A549 (cell line): ENCODE data around the gene CUL1. TPM values are rescaled to one million over a fixed set of nuclear protein-coding genes. Genes with fewer than 3 reads are reported as not detected.
"Not testable (repeated sequence)": the region's sequence is repeated elsewhere in the genome, so short reads cannot be mapped to it uniquely, and the experiment has no call there.

Source experiments
- ATAC-seq, 2 experiments: fragments of 200-7000 bp in 1 of 2; fragments of >200 bp in 1 of 2; cut with Nextera tagmentation in 1 of 2; cut with Tn5 transposase in 1 of 2; 3 replicates each; pipeline versions ENCODE4 v1.8.0 to v1.9.1; 2018 to 2020; ENCODE audit warnings: mild to moderate bottlenecking in 1 of 2, moderate library complexity in 1 of 2
- CTCF ChIA-PET: fragments of 300-600 bp; sonication (Branson Sonifier 250); formaldehyde crosslinking; extraction: SDS; loops from one replicate; lab custom pipeline; 2021; ENCODE audit warnings: antibody characterized with exemption, inconsistent platforms; lab: Yijun Ruan, JAX
- POLR2A ChIA-PET: fragments of 350-600 bp; formaldehyde crosslinking; extraction: SDS; loops from one replicate; lab custom pipeline; 2021; ENCODE audit warnings: antibody characterized with exemption, inconsistent platforms; lab: Yijun Ruan, JAX
- DNase-seq, 2 experiments: peaks; one replicate each; pipeline versions ENCODE4 v3.0.0 to v3.0.0-alpha.2; 2011 to 2016; ENCODE audit warnings: low read depth in 1 of 2, low spot score in 1 of 2
- FAIRE-seq: peaks from 2 replicates; lab custom pipeline; 2011; peaks lifted over from hg19 to GRCh38; lab: Jason Lieb, UNC
- H3K27ac ChIP-seq, 2 experiments: fragments of >200 bp; sonication (Bioruptor Twin); formaldehyde crosslinking; 3 replicates each; pipeline ENCODE4 v1.5.1; 2016 to 2017
- H3K4me1 ChIP-seq: fragments of >200 bp; sonication (Bioruptor Twin); formaldehyde crosslinking; 3 replicates; pipeline ENCODE4 v1.6.1; 2016
- H3K4me2 ChIP-seq: fragments of >200 bp; sonication (Bioruptor Twin); formaldehyde crosslinking; 3 replicates; pipeline ENCODE4 v1.6.1; 2016
- H3K4me3 ChIP-seq: fragments of >200 bp; sonication (Bioruptor Twin); formaldehyde crosslinking; 3 replicates; pipeline ENCODE4 v1.5.1; 2016
- H3K9me3 ChIP-seq: fragments of >200 bp; sonication (Bioruptor Twin); formaldehyde crosslinking; 3 replicates; pipeline ENCODE4 v1.6.1; 2016
- ATOH8 ChIP-seq: fragments of 250-450 bp; sonication (Bioruptor Pico); IDR thresholded peaks from 2 replicates; pipeline ENCODE4 v1.5.0; 2020; ENCODE audit warnings: low read depth, mild to moderate bottlenecking, moderate library complexity
- BCL3 ChIP-seq: fragments of >200 bp; sonication (Bioruptor Twin); formaldehyde crosslinking; IDR thresholded peaks from 3 replicates; pipeline ENCODE4 v1.6.1; 2016
- CBX2 ChIP-seq: fragments of 200-600 bp; sonication (generic); IDR thresholded peaks from 2 replicates; pipeline ENCODE4 v1.6.1; 2016; ENCODE audit warnings: low read depth, mild to moderate bottlenecking, borderline replicate concordance
- CBX8 ChIP-seq: fragments of 200-600 bp; sonication (generic); IDR thresholded peaks from 2 replicates; pipeline ENCODE4 v1.6.1; 2016
- CHD2 ChIP-seq: fragments of 150-350 bp; IDR thresholded peaks from 2 replicates; pipeline ENCODE4 v1.6.1; 2014; ENCODE audit warnings: low read length; ENCODE audit not compliant: partially characterized antibody
- EHF ChIP-seq: fragments of 250-450 bp; sonication (Bioruptor Pico); IDR thresholded peaks from 2 replicates; pipeline ENCODE4 v1.5.0; 2020; ENCODE audit warnings: mild to moderate bottlenecking
- EHMT2 ChIP-seq: fragments of 200-600 bp; sonication (generic); IDR thresholded peaks from 2 replicates; pipeline ENCODE4 v1.6.1; 2016; ENCODE audit warnings: antibody characterized with exemption, low read depth, mild to moderate bottlenecking, moderate library complexity
- FOSB ChIP-seq: fragments of 250-450 bp; sonication (Bioruptor Pico); IDR thresholded peaks from 2 replicates; pipeline ENCODE4 v1.5.0; 2020; ENCODE audit warnings: mild to moderate bottlenecking, moderate library complexity
- FOXS1 ChIP-seq: fragments of 250-450 bp; sonication (Bioruptor Pico); IDR thresholded peaks from 2 replicates; pipeline ENCODE4 v1.5.0; 2020; ENCODE audit warnings: mild to moderate bottlenecking, moderate library complexity
- GATA3 ChIP-seq: IDR thresholded peaks from 2 replicates; pipeline ENCODE4 v1.6.1; 2012; ENCODE audit warnings: borderline replicate concordance
- HES2 ChIP-seq: fragments of >200 bp; sonication (Bioruptor Twin); formaldehyde crosslinking; IDR thresholded peaks from 2 replicates; pipeline ENCODE4 v1.6.1; 2016
- HEYL ChIP-seq: fragments of 250-450 bp; sonication (Bioruptor Pico); IDR thresholded peaks from 2 replicates; pipeline ENCODE4 v1.8.0; 2021; ENCODE audit warnings: mild to moderate bottlenecking, moderate library complexity
- JUN ChIP-seq, 2 experiments: fragments of >200 bp; sonication (Bioruptor Twin); formaldehyde crosslinking; IDR thresholded peaks; 2 replicates in 1 of 2; 3 replicates in 1 of 2; pipeline ENCODE4 v1.6.1; 2016 to 2017
- MYC ChIP-seq: IDR thresholded peaks from 2 replicates; pipeline ENCODE4 v1.6.1; 2012; ENCODE audit warnings: mild to moderate bottlenecking, inconsistent platforms, low read length, improper control_type of control experiment, borderline replicate concordance
- NFE2L2 ChIP-seq: fragments of 150-350 bp; conservative IDR thresholded peaks from 2 replicates; pipeline ENCODE4 v1.6.1; 2014; ENCODE audit warnings: low read length
- NPAS2 ChIP-seq: fragments of 250-450 bp; sonication (Bioruptor Pico); IDR thresholded peaks from 2 replicates; pipeline ENCODE4 v1.8.0; 2022; ENCODE audit warnings: mild to moderate bottlenecking, moderate library complexity, borderline replicate concordance
- NR3C1 ChIP-seq: fragments of >200 bp; sonication (Bioruptor Twin); formaldehyde crosslinking; IDR thresholded peaks from 3 replicates; pipeline ENCODE4 v1.6.1; 2017
- PBX3 ChIP-seq: IDR thresholded peaks from 2 replicates; pipeline ENCODE4 v1.6.1; 2012
- POLR2A ChIP-seq: IDR thresholded peaks from 2 replicates; pipeline ENCODE4 v1.6.1; 2012; ENCODE audit warnings: mild to moderate bottlenecking, low read length
- RAD21 ChIP-seq, 2 experiments: fragments of >200 bp in 1 of 2; sonication (Bioruptor Twin) in 1 of 2; formaldehyde crosslinking in 1 of 2; IDR thresholded peaks in 1 of 2; conservative IDR thresholded peaks in 1 of 2; 2 replicates in 1 of 2; 3 replicates in 1 of 2; pipeline ENCODE4 v1.6.1; 2012 to 2018; ENCODE audit warnings: inconsistent platforms in 1 of 2
- REST ChIP-seq: fragments of 200-600 bp; sonication (generic); IDR thresholded peaks from 2 replicates; pipeline ENCODE4 v1.6.1; 2016; ENCODE audit warnings: antibody characterized with exemption, mild to moderate bottlenecking, moderate library complexity
- RFX5 ChIP-seq: fragments of 450-650 bp; IDR thresholded peaks from 2 replicates; pipeline ENCODE4 v1.7.1; 2014; ENCODE audit warnings: antibody characterized with exemption, mild to moderate bottlenecking, moderate library complexity
- SMC3 ChIP-seq: fragments of >200 bp; sonication (Bioruptor Twin); formaldehyde crosslinking; IDR thresholded peaks from 3 replicates; pipeline ENCODE4 v1.6.1; 2018; ENCODE audit warnings: inconsistent platforms
- SREBF2 ChIP-seq: fragments of 450-650 bp; IDR thresholded peaks from 2 replicates; pipeline ENCODE4 v1.6.1; 2014; ENCODE audit warnings: mild to moderate bottlenecking, moderate library complexity
- WGBS: methylation state at CpG from one replicate; pipeline ENCODE4 v1.1.6; 2017; ENCODE audit errors: missing lambda C conversion rate; 5-methylcytosine and 5-hydroxymethylcytosine counted together
- polyA plus RNA-seq, 4 experiments: library from polyadenylated mRNA; depleted of rRNA in 3 of 4; stranded (reverse); fragments of >200 nt; fragmentation: RNase III in 1 of 4; extraction: RNeasy Plus Mini Kit Qiagen cat#74134 plus additional on column Dnase treatment in 1 of 4; gene quantifications; 2 replicates in 3 of 4; 3 replicates in 1 of 4; pipeline ENCODE4 v1.2.3, GENCODE V29; 2011 to 2017

The CUL1 gene
- polyA plus RNA-seq, 2 of the 4 experiments (the other 2 are of a cell fraction), result 57.9 to 70.6 TPM

GRCh38 chr7:148701414-148701813 lies 2.7 kb downstream of the CUL1 start (continued):
- TF ChIP-seq REST (no peak), EHF (CRISPR knock-in tag) (no peak), PBX3 (no peak), RAD21 (conservative IDR thresholded peaks at IDR 0.05 in 1 of 2, IDR thresholded peaks at IDR 0.05 in 1 of 2) (no peak), NPAS2 (CRISPR knock-in tag) (no peak), SREBF2 (no peak), FOSB (CRISPR knock-in tag) (no peak), FOXS1 (CRISPR knock-in tag) (no peak), GATA3 (no peak), CBX2 (no peak)

GRCh38 chr7:148702876-148703670 lies 4.4 kb downstream of the CUL1 start:
- FAIRE-seq, result no peak
- no peak for DNase-seq
- no peak overlapping the region for H3K27ac ChIP-seq
- H3K4me3 ChIP-seq, result no peak overlapping the region
- no peak for TF ChIP-seq MYC
- 84% methylated on average over 11 of the region's 11 CpGs for WGBS
- peaks cover 54% of the 10 kb centered on the region for H3K4me1 ChIP-seq
- no peaks in the 10 kb centered on the region for H3K9me3 ChIP-seq
- CTCF ChIA-PET, result interaction anchor here (0.7 to 1.7 kb wide), 4 partner anchors 8 to 127 kb away, joined by 3 to 5 read pairs (median 4); no protein-coding TSS in a partner anchor
- POLR2A ChIA-PET, result no interaction called here
- no peak for ATAC-seq
- peak overlapping the region; percentile 24; the same call in 2 of the 3 replicates for H3K4me2 ChIP-seq

GRCh38 chr7:148703671-148703962 lies 4.9 kb downstream of the CUL1 start:
- H3K27ac ChIP-seq, H3K4me3 ChIP-seq, ATAC-seq, POLR2A ChIA-PET, FAIRE-seq, DNase-seq, H3K9me3 ChIP-seq: not testable (repeated sequence)
- Histone ChIP-seq H3K4me2 (peak overlapping the region; percentile 24; the same call in 1 of the 3 replicates), H3K4me1 (peaks cover 54% of the 10 kb centered on the region)
- CTCF ChIA-PET, result interaction anchor here (0.7 to 1.7 kb wide), 3 partner anchors 18 to 128 kb away, joined by 4 to 5 read pairs (median 4); no protein-coding TSS in a partner anchor
- WGBS, result 89% methylated on average over 8 of the region's 8 CpGs

GRCh38 chr7:148704189-148704588 lies 5.5 kb downstream of the CUL1 start:
- H3K4me1 ChIP-seq, result peaks cover 54% of the 10 kb centered on the region
- ChIA-PET POLR2A (interaction anchor here (0.6 kb wide), 1 partner anchor 179 kb away, joined by 4 read pairs; no protein-coding TSS in a partner anchor), CTCF (interaction anchor here (1.0 to 1.6 kb wide), 2 partner anchors 17 to 260 kb away, joined by 3 to 5 read pairs; no protein-coding TSS in a partner anchor)
- WGBS, result 65% methylated on average over 3 of the region's 3 CpGs
- no peak for ATAC-seq
- TF ChIP-seq CBX8 (no peak), POLR2A (no peak), HEYL (CRISPR knock-in tag) (no peak), JUN (IDR thresholded peaks at IDR 0.05) (no peak), NFE2L2 (no peak), BCL3 (no peak), EHMT2 (no peak), SMC3 (no peak), HES2 (no peak), RFX5 (no peak), NR3C1 (no peak), SREBF2 (no peak), FOSB (CRISPR knock-in tag) (no peak), ATOH8 (CRISPR knock-in tag) (no peak), CHD2 (no peak)
- DNase-seq, result no peak
- no peak overlapping the region for H3K27ac ChIP-seq
- no peak overlapping the region for H3K4me3 ChIP-seq
- no peak for FAIRE-seq
- H3K9me3 ChIP-seq, result no peaks in the 10 kb centered on the region
- peak overlapping the region; percentile 5; the same call in 2 of the 3 replicates for H3K4me2 ChIP-seq
